ENCODE data around the gene UMAD1.

DNA sequence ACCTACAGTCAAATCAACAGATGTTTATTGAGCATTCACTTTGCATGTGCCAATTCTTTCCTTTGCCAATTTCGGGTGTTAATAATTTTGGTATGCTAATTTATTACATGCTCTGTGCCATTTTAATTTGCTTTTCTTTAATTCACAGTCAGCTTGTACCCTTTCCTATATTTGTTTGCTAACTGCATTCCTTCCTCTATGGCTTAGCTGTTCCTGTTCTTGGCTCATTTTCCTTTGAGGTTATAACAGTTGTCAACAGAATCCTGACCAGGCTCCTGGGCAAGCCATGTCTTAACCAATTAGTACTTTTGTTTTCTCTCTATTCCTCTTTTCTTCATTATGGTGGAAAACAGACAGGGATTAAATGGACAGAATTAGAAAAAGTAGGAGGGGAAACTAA is 151.5 kb downstream of the UMAD1 start:
- TF ChIP-seq, protein P1, sequence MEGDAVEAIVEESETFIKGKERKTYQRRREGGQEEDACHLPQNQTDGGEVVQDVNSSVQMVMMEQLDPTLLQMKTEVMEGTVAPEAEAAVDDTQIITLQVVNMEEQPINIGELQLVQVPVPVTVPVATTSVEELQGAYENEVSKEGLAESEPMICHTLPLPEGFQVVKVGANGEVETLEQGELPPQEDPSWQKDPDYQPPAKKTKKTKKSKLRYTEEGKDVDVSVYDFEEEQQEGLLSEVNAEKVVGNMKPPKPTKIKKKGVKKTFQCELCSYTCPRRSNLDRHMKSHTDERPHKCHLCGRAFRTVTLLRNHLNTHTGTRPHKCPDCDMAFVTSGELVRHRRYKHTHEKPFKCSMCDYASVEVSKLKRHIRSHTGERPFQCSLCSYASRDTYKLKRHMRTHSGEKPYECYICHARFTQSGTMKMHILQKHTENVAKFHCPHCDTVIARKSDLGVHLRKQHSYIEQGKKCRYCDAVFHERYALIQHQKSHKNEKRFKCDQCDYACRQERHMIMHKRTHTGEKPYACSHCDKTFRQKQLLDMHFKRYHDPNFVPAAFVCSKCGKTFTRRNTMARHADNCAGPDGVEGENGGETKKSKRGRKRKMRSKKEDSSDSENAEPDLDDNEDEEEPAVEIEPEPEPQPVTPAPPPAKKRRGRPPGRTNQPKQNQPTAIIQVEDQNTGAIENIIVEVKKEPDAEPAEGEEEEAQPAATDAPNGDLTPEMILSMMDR (IDR thresholded peaks at IDR 0.05), result no peak
- TF ChIP-seq EP300 (IDR thresholded peaks at IDR 0.05; ENCODE audit: borderline replicate concordance in 1 of 2, low read depth in 1 of 2, low read length in 1 of 2) (no peak), NFIC (IDR thresholded peaks at IDR 0.05; ENCODE audit: borderline replicate concordance) (no peak), EZH2phosphoT487 (IDR thresholded peaks at IDR 0.05; ENCODE audit: borderline replicate concordance, low read depth) (no peak)
